ENCODE measurements around the gene FARSB. TPM values are rescaled to one million over a fixed set of nuclear protein-coding genes. Genes with fewer than 3 reads are reported as not detected.

Gene FARSB
- total RNA-seq, 1 donor from 2014 or later = 25.5 TPM

DNA sequence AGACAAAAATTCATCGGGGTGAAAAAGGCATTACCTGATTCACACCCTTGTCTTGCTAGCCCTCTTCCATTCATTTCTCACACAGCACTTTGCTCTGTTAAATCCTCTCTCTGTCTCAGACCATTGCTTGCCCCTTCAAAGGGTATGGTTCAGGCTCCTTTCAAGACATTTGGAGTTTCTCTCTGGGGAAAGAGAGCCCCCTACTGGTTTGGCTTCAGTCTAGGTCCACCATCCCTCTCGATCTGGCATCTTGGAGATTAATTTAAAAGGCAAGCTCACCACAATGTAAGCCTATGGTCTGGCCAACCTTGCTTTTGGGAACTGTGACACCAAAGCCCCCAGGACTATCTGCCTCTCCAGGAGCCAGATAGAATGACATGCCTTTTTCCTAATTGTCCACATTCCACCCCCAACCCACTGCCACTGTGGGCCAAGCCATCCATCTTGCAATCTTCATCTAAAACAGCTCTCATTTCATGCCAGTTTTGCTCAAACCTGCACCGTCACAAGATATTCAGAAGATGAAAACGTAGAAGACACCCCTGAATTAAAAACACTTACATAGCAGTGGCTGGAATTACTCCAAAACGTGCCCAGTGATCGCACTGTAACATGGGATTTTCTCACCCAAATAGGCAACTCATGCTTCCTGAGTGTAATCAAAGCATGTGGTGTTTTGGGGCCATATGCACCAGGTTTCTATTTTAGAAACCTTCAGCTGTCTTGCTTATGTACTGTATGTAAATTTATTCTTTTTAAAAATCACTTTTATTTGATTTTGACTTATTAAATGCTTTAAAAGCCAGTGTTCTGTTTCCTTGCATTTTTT lies 93.9 kb downstream of the FARSB start:
- DNase-seq (ENCODE audit: low spot score) = no peak

DNA sequence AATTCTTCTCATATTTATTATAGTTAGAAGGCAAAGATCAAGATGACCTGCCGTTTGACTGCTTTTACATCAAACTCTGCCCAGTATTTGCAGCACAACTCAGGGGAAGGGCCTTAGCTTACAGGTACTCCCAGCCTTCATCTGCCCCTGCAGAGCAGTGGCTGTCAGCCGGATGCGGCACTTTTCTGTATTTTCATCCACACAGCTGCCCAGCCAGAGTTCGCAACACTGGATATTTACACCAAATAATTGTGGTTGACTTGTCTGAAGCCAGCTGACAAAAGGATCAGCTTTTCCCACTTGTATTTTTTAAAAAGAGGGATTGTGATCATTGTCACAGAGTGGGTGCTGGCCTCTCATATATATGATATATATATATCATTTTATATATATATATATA lies 94.7 kb downstream of the FARSB start:
- no peak for DNase-seq (ENCODE audit: low spot score)

DNA sequence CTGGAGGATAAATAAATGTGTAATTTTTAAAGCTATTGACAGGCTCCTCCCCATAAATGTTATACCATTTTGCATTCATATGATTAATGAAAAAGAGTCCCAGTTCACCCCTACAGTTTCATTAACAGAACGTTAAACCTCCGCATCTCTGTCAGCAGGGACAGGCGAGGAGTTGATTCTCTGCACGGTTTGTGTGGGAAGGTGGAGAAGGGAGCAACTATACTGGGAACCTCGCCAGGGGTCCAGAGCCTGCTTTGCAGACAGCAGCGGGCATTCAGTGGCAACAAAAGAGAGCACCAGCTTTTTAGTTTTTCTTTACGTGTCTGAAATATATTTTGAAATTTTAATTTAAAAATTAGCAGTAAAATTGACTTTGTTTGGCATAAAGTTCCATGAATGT lies 101.4 kb downstream of the FARSB start:
- no peak for DNase-seq (ENCODE audit: low spot score)

DNA sequence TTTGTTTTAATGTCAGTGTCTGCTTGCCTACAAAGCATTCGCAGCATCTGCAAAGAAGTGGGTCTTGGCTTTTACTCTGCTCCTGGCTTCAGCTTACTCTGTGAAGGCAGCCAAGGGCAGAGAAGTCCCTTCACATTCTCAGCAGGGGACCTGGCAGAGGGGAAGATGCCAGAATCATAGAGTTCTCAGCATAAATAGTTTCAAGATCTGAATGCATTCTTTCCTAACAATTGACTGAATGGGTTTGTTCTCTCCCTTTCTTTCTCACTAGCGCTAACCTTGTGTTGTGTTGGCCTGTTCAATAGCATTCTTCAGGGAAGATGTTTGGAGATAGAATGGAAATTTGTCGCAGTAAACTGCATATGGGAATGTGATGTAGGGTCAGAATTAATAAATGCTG lies 106.9 kb downstream of the FARSB start:
- no peak for DNase-seq (ENCODE audit: low spot score)

DNA sequence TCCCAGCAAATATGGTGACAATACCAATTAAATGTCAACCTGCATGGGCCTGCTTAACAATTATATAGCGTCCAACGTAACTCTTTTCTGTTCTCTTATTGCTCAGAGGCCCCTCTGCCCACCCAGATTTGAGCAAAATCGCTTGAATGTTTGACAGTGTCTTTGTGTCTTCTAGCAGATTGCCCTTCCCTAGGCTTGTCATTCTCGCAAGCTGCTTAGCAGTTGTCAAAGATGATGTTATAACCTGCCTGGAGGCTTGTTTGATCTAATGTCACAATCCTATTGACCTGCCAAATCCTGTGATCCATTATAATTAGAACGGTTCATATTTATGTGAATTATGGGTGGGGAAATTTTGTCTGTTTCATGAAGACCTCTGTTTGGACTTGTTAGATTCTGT lies 108.8 kb downstream of the FARSB start:
- DNase-seq (ENCODE audit: low spot score) = no peak

DNA sequence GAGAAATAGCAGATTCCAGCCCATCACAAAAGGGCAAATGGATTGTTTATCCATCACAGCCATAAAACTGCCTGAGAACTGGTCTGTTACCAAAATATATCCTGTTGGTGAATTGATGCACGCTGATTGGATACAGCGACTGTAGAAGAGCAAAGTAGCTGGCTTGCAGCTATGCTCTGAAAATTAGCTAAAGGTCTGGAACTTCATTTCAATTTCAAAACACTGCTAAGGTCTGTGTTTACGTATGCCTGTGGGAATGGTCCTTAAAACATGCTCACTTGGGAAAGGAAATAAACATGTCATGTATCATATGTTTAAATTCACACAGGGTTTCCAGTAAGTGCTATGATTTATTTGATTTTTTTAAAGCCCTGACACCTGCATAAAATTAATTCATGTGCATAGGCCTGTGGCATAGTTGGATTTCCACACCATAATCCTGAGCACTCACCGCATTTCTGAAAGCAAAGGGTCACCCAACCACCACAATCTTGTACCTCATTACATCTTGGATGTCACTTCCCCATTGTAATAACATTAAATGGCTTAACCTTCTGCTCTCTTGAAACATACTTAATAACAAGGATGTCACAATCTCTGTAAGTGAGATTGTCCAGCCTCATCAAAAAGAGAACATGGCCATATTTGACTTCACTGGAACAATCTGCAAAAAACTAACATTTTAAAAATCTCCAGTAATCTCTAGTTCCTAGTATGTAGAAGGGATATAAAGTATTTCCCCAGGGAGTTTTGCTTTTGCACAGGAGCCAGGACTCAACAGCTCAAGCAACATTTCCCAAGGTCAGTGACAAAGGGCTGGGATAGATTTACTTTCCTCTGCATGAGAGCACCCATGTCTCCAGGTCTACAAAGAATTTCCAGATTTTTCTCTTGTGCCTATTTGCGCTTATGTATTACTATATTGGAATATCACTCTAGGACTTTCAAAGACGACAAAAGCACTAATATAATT lies 109.8 kb downstream of the FARSB start:
- no peak for DNase-seq (ENCODE audit: low spot score)

DNA sequence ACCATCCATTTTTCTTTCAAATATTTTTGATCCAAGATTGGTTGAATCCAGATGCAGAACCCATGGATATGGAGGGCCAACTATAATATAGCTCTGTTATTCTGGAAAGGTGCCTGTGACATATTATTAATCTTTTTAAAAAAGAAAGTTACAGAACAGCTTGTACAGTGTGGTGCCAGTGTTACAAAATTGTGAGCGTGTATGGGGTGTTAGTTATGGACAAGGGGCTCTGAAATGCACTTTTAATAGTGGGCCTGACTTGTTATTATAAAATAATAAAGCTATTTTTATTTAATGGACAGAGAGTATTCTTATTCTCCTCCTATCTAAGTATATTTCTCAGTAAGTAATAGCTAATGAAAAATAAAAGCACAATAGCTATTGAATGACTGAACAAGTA lies 111.2 kb downstream of the FARSB start:
- DNase-seq (ENCODE audit: low spot score) = no peak

DNA sequence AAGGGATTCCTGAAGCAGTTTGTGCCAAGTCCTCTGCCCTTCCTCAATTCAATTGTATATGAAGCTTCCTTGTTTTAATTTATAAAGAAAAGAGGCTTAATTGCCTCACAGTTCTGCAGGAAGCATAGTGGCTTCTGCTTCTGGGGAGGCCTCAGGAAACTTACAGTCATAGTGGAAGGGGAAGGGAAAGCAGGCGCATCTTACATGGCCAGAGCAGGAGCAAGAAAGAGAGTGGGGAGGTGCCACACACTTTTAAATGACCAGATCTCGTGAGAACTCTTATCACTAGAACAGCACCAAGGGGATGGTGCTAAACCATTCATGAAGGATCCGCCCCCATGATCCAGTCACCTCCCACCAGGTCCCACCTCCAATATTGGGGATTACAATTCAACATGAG lies 117.4 kb downstream of the FARSB start:
- DNase-seq (ENCODE audit: low spot score) = no peak

DNA sequence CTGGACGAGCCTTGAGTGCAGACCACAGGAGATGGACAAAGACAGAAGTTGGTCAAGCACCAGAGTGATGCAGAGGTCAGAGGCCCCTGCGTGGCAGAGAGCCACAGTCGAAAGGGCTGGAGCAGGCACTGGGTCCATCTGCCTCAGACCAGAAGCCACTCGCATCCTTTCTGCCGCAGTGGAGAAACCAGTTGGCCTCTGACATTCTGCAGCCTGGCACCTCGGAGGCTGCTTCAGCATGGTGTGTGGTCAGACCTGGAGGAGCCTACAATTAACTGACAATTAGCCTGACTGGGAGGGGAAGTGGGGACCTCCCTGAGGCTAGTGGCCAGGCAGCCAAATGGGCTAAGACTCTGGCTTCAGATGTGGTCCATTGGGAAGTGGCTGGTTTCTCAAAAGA lies 120.4 kb downstream of the FARSB start:
- no peak for DNase-seq (ENCODE audit: low spot score)

DNA sequence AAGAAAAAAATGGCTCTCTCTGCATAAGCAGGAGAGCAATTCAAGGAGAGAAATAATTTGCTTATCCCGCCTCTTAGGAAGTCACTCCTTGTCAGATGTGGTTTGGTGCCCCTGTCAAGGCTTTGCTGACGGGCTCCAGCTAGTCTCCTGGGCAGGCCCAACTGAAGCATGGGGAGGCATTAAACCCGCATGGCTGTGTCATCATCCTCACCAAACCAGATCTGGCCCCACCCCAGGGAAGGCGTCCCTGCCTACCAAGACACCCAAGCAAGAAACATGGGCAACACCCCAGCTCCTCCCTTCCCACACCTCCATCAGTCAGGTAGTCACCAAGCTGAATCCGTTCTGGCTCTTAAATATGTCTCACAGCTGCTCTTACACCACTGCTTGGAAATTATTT lies 123.6 kb downstream of the FARSB start:
- no peak for DNase-seq (ENCODE audit: low spot score)

DNA sequence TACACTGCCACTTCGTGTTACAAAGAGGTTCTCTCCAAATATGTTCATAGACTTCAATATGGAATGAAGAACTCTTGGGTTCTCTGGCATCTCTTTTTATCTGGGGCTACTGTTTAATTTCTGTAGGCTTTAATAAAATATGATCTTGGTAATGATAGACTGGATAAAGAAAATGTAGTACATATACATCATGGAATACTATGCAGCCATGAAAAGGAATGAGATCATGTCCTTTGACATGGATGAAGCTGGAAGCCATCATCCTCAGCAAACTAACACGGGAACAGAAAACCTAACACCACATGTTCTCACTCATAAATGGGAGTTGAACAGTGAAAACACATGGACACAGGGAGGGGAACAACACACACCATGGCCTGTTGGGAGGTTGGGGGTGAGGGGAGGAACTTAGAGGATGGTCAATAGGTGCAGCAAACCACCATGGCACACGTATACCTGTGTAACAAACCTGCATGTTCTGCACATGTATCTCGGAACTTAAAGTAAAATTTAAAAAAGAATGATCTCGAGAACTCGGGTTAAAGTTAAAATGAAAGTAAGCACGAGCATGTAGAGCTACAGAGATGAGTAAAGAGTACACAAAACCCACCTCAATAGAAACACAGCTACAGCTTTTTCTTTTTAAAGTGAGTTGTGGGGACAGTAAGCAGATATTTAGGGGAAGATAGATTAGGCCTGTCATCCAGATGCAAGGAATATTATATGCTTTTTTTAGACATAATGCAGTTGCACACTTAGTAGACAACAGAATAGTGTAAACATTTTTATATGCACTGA lies 129.2 kb downstream of the FARSB start:
- no peak for DNase-seq (ENCODE audit: low spot score)

DNA sequence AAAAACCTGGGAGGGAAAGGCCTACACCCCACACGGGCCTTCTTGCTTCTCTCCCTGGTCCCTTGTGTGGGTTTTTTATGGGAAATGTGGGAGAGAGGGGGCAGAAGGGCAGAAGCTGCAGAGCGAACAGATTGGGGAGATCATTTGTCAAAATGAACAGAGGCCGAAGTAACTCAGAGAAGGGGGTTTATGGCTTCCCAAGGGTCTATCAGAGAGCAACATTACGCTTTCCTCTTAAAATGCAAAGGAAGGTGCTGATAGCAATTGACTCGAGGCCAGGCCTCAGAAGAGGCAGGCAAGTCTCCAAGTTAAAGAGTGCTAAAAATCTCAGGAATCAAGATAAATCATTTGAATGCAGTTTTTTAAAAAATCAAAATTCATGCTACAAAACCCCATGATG lies 130.1 kb downstream of the FARSB start:
- DNase-seq (ENCODE audit: low spot score) = no peak

DNA sequence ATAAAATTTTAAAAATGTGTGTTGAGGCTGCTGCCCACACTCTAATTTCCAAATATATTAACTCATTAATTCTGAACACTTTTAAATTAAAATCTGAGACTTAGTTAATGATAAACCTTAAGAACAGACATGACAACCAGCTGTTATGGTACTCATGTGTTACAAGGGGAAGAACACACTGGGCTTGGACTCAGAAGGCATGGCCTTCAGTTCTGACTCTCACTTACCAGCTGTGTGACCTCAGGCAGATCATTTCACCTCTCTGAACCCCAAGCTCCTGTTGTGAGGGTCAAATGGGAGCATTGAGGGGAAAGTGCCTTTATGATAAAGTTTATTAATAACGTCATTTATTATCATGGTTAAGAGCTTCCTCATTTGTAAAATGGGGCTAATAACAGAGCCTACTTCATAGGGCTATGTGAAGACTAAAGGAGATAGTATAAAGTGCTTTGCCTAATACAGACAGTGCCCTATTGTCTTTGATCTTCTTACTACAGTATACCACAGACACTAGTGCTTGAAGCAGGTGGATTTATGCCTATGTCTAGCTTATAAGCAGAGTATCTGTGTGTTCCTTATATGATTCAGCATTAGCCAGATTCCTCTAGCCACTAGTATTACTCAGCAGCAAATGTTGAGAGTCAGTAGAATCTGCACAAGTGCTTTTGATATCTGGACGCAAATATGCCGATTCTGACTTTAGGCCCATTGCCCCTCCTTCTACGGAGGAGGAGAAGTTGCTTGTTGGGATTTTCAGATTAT lies 131.9 kb downstream of the FARSB start:
- no peak for DNase-seq (ENCODE audit: low spot score)

DNA sequence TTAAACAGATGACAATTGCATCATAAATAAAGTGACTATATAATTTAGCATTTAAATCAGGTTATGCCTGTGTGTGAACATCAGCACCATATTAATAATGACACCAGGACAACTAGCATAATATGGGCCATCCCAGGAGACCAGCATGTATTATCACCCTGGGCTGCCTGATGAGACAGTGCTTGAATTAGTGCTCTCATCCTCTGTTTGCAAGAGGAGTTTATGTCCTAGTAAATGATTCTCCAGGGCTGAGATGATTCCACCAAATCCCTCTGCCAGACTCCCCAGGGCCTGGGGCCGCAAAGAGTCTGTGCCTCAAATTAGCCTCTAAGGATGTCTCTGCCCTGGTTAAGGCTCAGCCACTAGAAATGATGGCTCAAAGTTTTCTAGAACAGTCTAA lies 133.8 kb downstream of the FARSB start:
- no peak for DNase-seq (ENCODE audit: low spot score)

DNA sequence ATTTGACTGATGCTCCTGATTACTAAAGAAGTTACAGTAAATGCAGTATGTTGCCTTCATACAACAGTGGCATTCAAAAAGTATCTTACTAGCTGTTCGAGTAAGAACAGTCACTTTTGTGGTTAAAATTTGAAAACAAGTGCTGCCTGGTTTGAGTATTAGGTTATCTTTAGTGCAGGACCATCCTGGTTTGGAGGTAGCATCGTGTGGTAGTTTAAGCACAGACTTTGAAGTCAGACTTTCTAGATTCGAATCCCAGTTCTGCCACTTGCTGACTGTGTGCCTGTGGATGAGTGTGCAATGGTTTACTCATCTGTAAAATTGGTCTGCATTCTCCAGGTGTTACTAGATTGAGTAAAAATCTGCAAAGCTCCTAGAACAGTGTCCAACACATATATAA lies 134.8 kb downstream of the FARSB start:
- DNase-seq (ENCODE audit: low spot score) = no peak

Other genes starting within 250 kb of the FARSB start
- not detected for gene SGPP2, start 231.5 kb downstream of the FARSB start, total RNA-seq
- gene MOGAT1, start 15.6 kb upstream of the FARSB start, total RNA-seq = 0.74 TPM
- gene ACSL3, start 204.9 kb upstream of the FARSB start, total RNA-seq = 58.7 TPM

Measured in mesenteric fat pad (tissue), 1 donor.